H1 (cell line): Measurements from ENCODE around the gene MAPK14. TPM values are rescaled to one million over a fixed set of nuclear protein-coding genes. Genes with fewer than 3 reads are reported as not detected.

Experiments
- CHD7 ChIP-seq: fragments of 300-600 bp; sonication (generic); IDR thresholded peaks from 2 replicates; pipeline ENCODE4 v1.7.1; 2012; ENCODE audit warnings: low read length, moderate library complexity, mild to moderate bottlenecking, inconsistent platforms; ENCODE audit not compliant: insufficient replicate concordance
- CTCF ChIP-seq, 3 experiments: IDR thresholded peaks; 1 replicate in 2 of 3; 2 replicates in 1 of 3; pipeline versions ENCODE4 v1.5.1 to v1.6.1; 2011; ENCODE audit warnings: low read length in 3 of 3, mild to moderate bottlenecking in 3 of 3, inconsistent platforms in 2 of 3, low read depth in 1 of 3, moderate library complexity in 1 of 3; ENCODE audit not compliant: insufficient read depth in 1 of 3; ENCODE audit errors: control extremely low read depth in 1 of 3
- GTF2F1 ChIP-seq: IDR thresholded peaks from 2 replicates; pipeline ENCODE4 v1.6.1; 2012; ENCODE audit warnings: low read depth, low read length, improper control_type of control experiment, borderline replicate concordance
- NANOG ChIP-seq: IDR thresholded peaks from 2 replicates; pipeline ENCODE4 v1.6.1; 2011; ENCODE audit warnings: low read length, low read depth, mild to moderate bottlenecking, inconsistent platforms; ENCODE audit not compliant: insufficient read depth, poor library complexity, severe bottlenecking
- NRF1 ChIP-seq: IDR thresholded peaks from 2 replicates; pipeline ENCODE4 v1.6.1; 2011; ENCODE audit warnings: mild to moderate bottlenecking, low read depth, low read length, improper control_type of control experiment
- RAD21 ChIP-seq, 2 experiments: IDR thresholded peaks in 1 of 2; conservative IDR thresholded peaks in 1 of 2; 2 replicates each; pipeline ENCODE4 v1.6.1; 2011; ENCODE audit warnings: low read depth in 2 of 2, low read length in 2 of 2, improper control_type of control experiment in 1 of 2, inconsistent platforms in 1 of 2, mild to moderate bottlenecking in 1 of 2, moderate library complexity in 1 of 2
- RNF2 ChIP-seq: fragments of 200-900, 300-1000 bp; sonication (generic); IDR thresholded peaks from 2 replicates; pipeline ENCODE4 v1.7.1; 2016; ENCODE audit warnings: borderline replicate concordance, low read depth, mild to moderate bottlenecking, antibody characterized with exemption, low read length; ENCODE audit not compliant: poor library complexity, severe bottlenecking; ENCODE audit errors: missing control alignments
- SUZ12 ChIP-seq: fragments of 200-600 bp; sonication (generic); IDR thresholded peaks from 2 replicates; pipeline ENCODE4 v1.6.1; 2012; ENCODE audit warnings: mild to moderate bottlenecking, inconsistent platforms, low read length, moderate library complexity, mixed read lengths
- polyA plus RNA-seq, 7 experiments: library from polyadenylated mRNA; depleted of rRNA in 3 of 7; stranded (reverse) in 5 of 7; unstranded in 2 of 7; fragments of >200 nt in 5 of 7; fragments of 200-250 nt in 2 of 7; gene quantifications; 1 replicate in 5 of 7; 2 replicates in 1 of 7; 4 replicates in 1 of 7; pipeline versions ENCODE4 v1.2.1 to v1.2.3, GENCODE V29; 2011 to 2013; ENCODE audit warnings: missing spikeins in 2 of 7, mixed read lengths in 2 of 7
- total RNA-seq: library from RNA; stranded (reverse); fragmentation: NEBNext Ultra II Directional; extraction: Animal tissue kit (Norgen Biotek cat#: 25700); gene quantifications from 2 replicates; pipeline ENCODE4 v1.2.1, GENCODE V29; 2021

The MAPK14 gene
- total and polyA plus RNA-seq, 2 of the 8 experiments (the other 6 are each of a cell fraction or from before 2014, with no cell fraction given): 18.1 to 39.3 TPM

- TF ChIP-seq CHD7 (no peak), NRF1 (no peak), RNF2 (no peak), CTCF (IDR thresholded peaks at IDR 0.05; ENCODE audit: control extremely low read depth in 1 of 3, insufficient read depth in 1 of 3, low read depth in 1 of 3, low read length in 3 of 3) (no peak), NANOG (no peak), RAD21 (IDR thresholded peaks at IDR 0.05 in 1 of 2, conservative IDR thresholded peaks at IDR 0.05 in 1 of 2; ENCODE audit: low read depth in 2 of 2, low read length in 2 of 2) (no peak), GTF2F1 (no peak), SUZ12 (no peak)
Measured at GRCh38 chr6:36073587-36073986, 46.0 kb downstream of the MAPK14 start (continued).
